K562 (cell line): ENCODE measurements around the gene DCAF7. TPM values are rescaled to one million over a fixed set of nuclear protein-coding genes. Genes with fewer than 3 reads are reported as not detected.

Experiments
- ATAC-seq: fragments of 200-7000 bp; cut with Tn5 transposase; 3 replicates; pipeline ENCODE4 v1.9.1; 2020; ENCODE audit warnings: moderate library complexity
- BruUV-seq: library from RNA; stranded (reverse); fragments of 400-500 nt; replicated peaks from 2 replicates; lab custom pipeline; 2021; lab: Mats Ljungman, UMichigan
- CTCF ChIA-PET: fragments of 300-600 bp; formaldehyde crosslinking; extraction: SDS; loops from one replicate; lab custom pipeline; 2021; ENCODE audit warnings: low intra/inter-chr PET ratio; lab: Yijun Ruan, JAX
- POLR2A ChIA-PET: fragments of 300-600, 350-650 bp; sonication (Branson Sonifier 250); formaldehyde crosslinking; extraction: SDS; loops from one replicate; lab custom pipeline; 2021; ENCODE audit warnings: antibody characterized with exemption, inconsistent platforms; lab: Yijun Ruan, JAX
- DNase-seq, 4 experiments: peaks; one replicate each; pipeline versions ENCODE4 v3.0.0 to v3.0.0-alpha.2; 2011 to 2018; ENCODE audit warnings: low spot score in 3 of 4, mixed read lengths in 3 of 4; ENCODE audit errors: extremely low read depth in 1 of 4
- FAIRE-seq: peaks from 2 replicates; lab custom pipeline; 2011; peaks lifted over from hg19 to GRCh38; lab: Jason Lieb, UNC
- H2AFZ ChIP-seq: 2 replicates; pipeline ENCODE4 v1.6.0; 2011; ENCODE audit warnings: low read depth, low read length, control low read depth, inconsistent platforms
- H3K27ac ChIP-seq: fragments of 200-600 bp; 3 replicates; pipeline ENCODE4 v1.8.0; 2011; ENCODE audit warnings: low read depth, mild to moderate bottlenecking, control low read depth, inconsistent platforms, low read length, moderate library complexity, mixed read lengths; ENCODE audit errors: extremely low read depth
- H3K27me3 ChIP-seq, 2 experiments: fragments of 300-600 bp in 1 of 2; 2 replicates in 1 of 2; 3 replicates in 1 of 2; pipeline versions ENCODE4 v1.6.0 to v1.8.0; 2011; ENCODE audit warnings: inconsistent platforms in 2 of 2, low read length in 2 of 2, mild to moderate bottlenecking in 1 of 2, mixed read lengths in 1 of 2, moderate library complexity in 1 of 2; ENCODE audit not compliant: control insufficient read depth in 2 of 2, insufficient read depth in 2 of 2
- H3K36me3 ChIP-seq: fragments of 300-600 bp; 3 replicates; pipeline ENCODE4 v1.8.0; 2011; ENCODE audit warnings: mild to moderate bottlenecking, low read length, inconsistent platforms; ENCODE audit not compliant: control insufficient read depth, insufficient read depth
- H3K4me1 ChIP-seq, 2 experiments: fragments of 200-600 bp in 1 of 2; replicated peaks in 1 of 2; 2 replicates in 1 of 2; 3 replicates in 1 of 2; pipeline versions ENCODE4 v1.5.1 to v1.8.0; 2011; ENCODE audit warnings: inconsistent platforms in 2 of 2, low read length in 2 of 2, mild to moderate bottlenecking in 1 of 2, mixed read lengths in 1 of 2, moderate library complexity in 1 of 2; ENCODE audit not compliant: control insufficient read depth in 2 of 2, insufficient read depth in 2 of 2
- H3K4me2 ChIP-seq: 2 replicates; pipeline ENCODE4 v1.6.1; 2011; ENCODE audit warnings: low read length, control low read depth, inconsistent platforms, mixed read lengths; ENCODE audit not compliant: insufficient read depth
- H3K4me3 ChIP-seq: fragments of 200-600 bp; sonication (generic), shearing (Covaris generic); 2 replicates; pipeline ENCODE4 v1.5.1; 2016; ENCODE audit warnings: control low read depth, inconsistent platforms
- H3K79me2 ChIP-seq: fragments of 200-600 bp; 3 replicates; pipeline ENCODE4 v1.8.0; 2011; ENCODE audit warnings: low read length, inconsistent platforms; ENCODE audit not compliant: control insufficient read depth, insufficient read depth
- H3K9ac ChIP-seq, 2 experiments: 2 replicates each; pipeline versions ENCODE4 v1.6.0 to v1.6.1; 2011; ENCODE audit warnings: low read depth in 2 of 2, low read length in 2 of 2, control low read depth in 1 of 2, inconsistent platforms in 1 of 2, mild to moderate bottlenecking in 1 of 2, mixed read lengths in 1 of 2; ENCODE audit not compliant: insufficient read depth in 1 of 2
- H3K9me1 ChIP-seq: one replicate; pipeline ENCODE4 v1.6.0; 2011; ENCODE audit warnings: inconsistent platforms, mild to moderate bottlenecking, low read length, moderate library complexity; ENCODE audit not compliant: control insufficient read depth, insufficient read depth
- H3K9me3 ChIP-seq: replicated peaks from 2 replicates; pipeline ENCODE4 v1.5.1; 2011; ENCODE audit warnings: low read depth, low read length, inconsistent platforms; ENCODE audit not compliant: control insufficient read depth, insufficient read depth
- H4K20me1 ChIP-seq: replicated peaks from 2 replicates; pipeline ENCODE4 v1.6.1; 2011; ENCODE audit warnings: low read length, inconsistent platforms, mixed read lengths; ENCODE audit not compliant: control insufficient read depth, insufficient read depth
- CHCHD3 ChIP-seq: fragments of 250-450 bp; sonication (Bioruptor Pico); IDR thresholded peaks from 2 replicates; pipeline ENCODE4 v2.1.2; 2022; ENCODE audit warnings: mild to moderate bottlenecking
- HNRNPK ChIP-seq: fragments of 200-400 bp; formaldehyde crosslinking; IDR thresholded peaks from one replicate; pipeline ENCODE4 v1.6.1; 2018; ENCODE audit warnings: mild to moderate bottlenecking, low read depth, low read length; ENCODE audit not compliant: poor library complexity, severe bottlenecking
- HOXB6 ChIP-seq: fragments of 250-450 bp; sonication (Bioruptor Pico); IDR thresholded peaks from 2 replicates; pipeline ENCODE4 v1.5.1; 2022; ENCODE audit warnings: mild to moderate bottlenecking, borderline replicate concordance
- NFE2L1 ChIP-seq: fragments of 450-650 bp; IDR thresholded peaks from 2 replicates; pipeline ENCODE4 v1.6.1; 2016; ENCODE audit warnings: missing genetic modification characterization, low read depth, mild to moderate bottlenecking, missing compliant biosample characterization, moderate library complexity, borderline replicate concordance
- PYGO2 ChIP-seq: fragments of 450-650 bp; IDR thresholded peaks from 2 replicates; pipeline ENCODE4 v1.6.1; 2016; ENCODE audit warnings: mild to moderate bottlenecking, missing genetic modification characterization, moderate library complexity, missing compliant biosample characterization
- RBM15 ChIP-seq: fragments of 200-400 bp; formaldehyde crosslinking; IDR thresholded peaks from 2 replicates; pipeline ENCODE4 v1.6.1; 2018; ENCODE audit warnings: mild to moderate bottlenecking, low read length, moderate library complexity; ENCODE audit not compliant: insufficient read depth
- SMAD3 ChIP-seq: fragments of 450-650 bp; formaldehyde crosslinking; conservative IDR thresholded peaks from 2 replicates; pipeline ENCODE4 v1.4.0; 2020; ENCODE audit warnings: mild to moderate bottlenecking
- TSC22D4 ChIP-seq: fragments of 450-650 bp; IDR thresholded peaks from 2 replicates; pipeline ENCODE4 v1.6.1; 2016; ENCODE audit warnings: missing genetic modification characterization, missing biosample characterization, control low read depth
- ZNF444 ChIP-seq: fragments of 250-450 bp; sonication (Bioruptor Pico); IDR thresholded peaks from 2 replicates; pipeline ENCODE4 v1.4.0; 2020; ENCODE audit warnings: mild to moderate bottlenecking, moderate library complexity
- WGBS: fragments of 100-300 bp; shearing (Covaris generic); methylation state at CpG from one replicate; pipeline ENCODE4 v1.1.6; 2016; ENCODE audit warnings: low coverage, mixed read lengths; ENCODE audit not compliant: insufficient coverage; ENCODE audit errors: missing lambda C conversion rate; 5-methylcytosine and 5-hydroxymethylcytosine counted together
- in situ Hi-C: fragments of 300-500 bp; cut with MboI; formaldehyde crosslinking; loops from 4 replicates; pipeline ENCODE4 v1.15.0; 2018; ENCODE audit warnings: inconsistent platforms, mixed read lengths
- intact Hi-C: fragments of 100-400 bp; cut with micrococcal nuclease; formaldehyde crosslinking; loops from 2 replicates; pipeline ENCODE4 v1.14.2; 2022
- polyA plus RNA-seq, 8 experiments: library from polyadenylated mRNA; depleted of rRNA in 4 of 8; stranded (reverse) in 5 of 8; unstranded in 3 of 8; fragments of >200 nt; fragmentation: Nextera tagmentation in 2 of 8; fragmentation: Illumina TruSeq in 1 of 8; extraction: Ambion mirVana in 2 of 8; extraction: Trizol in 1 of 8; gene quantifications; 2 replicates each; pipeline versions ENCODE4 v1.2.1 to v1.2.3, GENCODE V29; 2011 to 2014; ENCODE audit warnings: inconsistent platforms in 1 of 8, missing spikeins in 1 of 8
- total RNA-seq, 7 experiments: library from RNA; depleted of rRNA in 6 of 7; stranded (reverse); fragments of >200 nt in 6 of 7; fragmentation: Illumina TruSeq in 2 of 7; extraction: Trizol in 2 of 7; gene quantifications; 2 replicates each; pipeline versions ENCODE4 v1.2.1 to v1.2.3, GENCODE V29; 2011 to 2021; ENCODE audit warnings: low replicate concordance in 1 of 7
- TF ChIP-seq, protein P1 (sequence below): fragments of 250-450 bp; sonication (Bioruptor Pico); IDR thresholded peaks from 2 replicates; pipeline ENCODE4 v1.5.0; 2020; ENCODE audit warnings: mild to moderate bottlenecking

Gene DCAF7
- total and polyA plus RNA-seq, 9 of the 15 experiments (the other 6 are each of a cell fraction or from before 2014, with no cell fraction given), result 30.8 to 123 (median 40.2) TPM

GRCh38 chr17:63511331-63511730, 38.9 kb upstream of the DCAF7 start:
- H4K20me1 ChIP-seq, result peaks cover 6% of the 10 kb centered on the region
- no peak overlapping the region for H3K9ac ChIP-seq
- no peaks in the 10 kb centered on the region for H3K79me2 ChIP-seq
- in situ Hi-C loops (no loop called here), intact Hi-C loops (no loop called here)
- whole genome bisulfite sequencing, result 6% methylated on average over 8 of the region's 8 CpGs
- POLR2A ChIA-PET, result interaction anchor here (0.7 to 1.0 kb wide), 3 partner anchors 12 to 848 kb away, joined by 3 read pairs; partner anchors contain the start of gene KCNH6
- no peaks in the 10 kb centered on the region for H3K9me1 ChIP-seq
- ATAC-seq (no peak), DNase-seq (no peak), FAIRE-seq (no peak)
- H3K36me3 ChIP-seq, result no peaks in the 10 kb centered on the region
- no peak overlapping the region for H2AFZ ChIP-seq
- H3K4me1 ChIP-seq, result no peaks in the 10 kb centered on the region; a peak in 1 of 5 replicates
- H3K9me3 ChIP-seq, result no peaks in the 10 kb centered on the region
- H3K4me3 ChIP-seq, result no peak overlapping the region
- no TSS peak for BruUV-seq
- no peak overlapping the region for H3K4me2 ChIP-seq
- CTCF ChIA-PET, result no interaction called here
- peaks cover 42 to 69% of the 10 kb centered on the region in 2 experiments for H3K27me3 ChIP-seq
- H3K27ac ChIP-seq, result no peak overlapping the region
- TF ChIP-seq, protein P1, sequence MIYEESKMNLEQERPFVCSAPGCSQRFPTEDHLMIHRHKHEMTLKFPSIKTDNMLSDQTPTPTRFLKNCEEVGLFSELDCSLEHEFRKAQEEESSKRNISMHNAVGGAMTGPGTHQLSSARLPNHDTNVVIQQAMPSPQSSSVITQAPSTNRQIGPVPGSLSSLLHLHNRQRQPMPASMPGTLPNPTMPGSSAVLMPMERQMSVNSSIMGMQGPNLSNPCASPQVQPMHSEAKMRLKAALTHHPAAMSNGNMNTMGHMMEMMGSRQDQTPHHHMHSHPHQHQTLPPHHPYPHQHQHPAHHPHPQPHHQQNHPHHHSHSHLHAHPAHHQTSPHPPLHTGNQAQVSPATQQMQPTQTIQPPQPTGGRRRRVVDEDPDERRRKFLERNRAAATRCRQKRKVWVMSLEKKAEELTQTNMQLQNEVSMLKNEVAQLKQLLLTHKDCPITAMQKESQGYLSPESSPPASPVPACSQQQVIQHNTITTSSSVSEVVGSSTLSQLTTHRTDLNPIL (CRISPR knock-in tag), result no peak
- TF ChIP-seq TSC22D4 (tag) (no peak), ZNF444 (CRISPR knock-in tag) (no peak), HOXB6 (CRISPR knock-in tag) (no peak), RBM15 (no peak), CHCHD3 (CRISPR knock-in tag) (no peak), HNRNPK (no peak), PYGO2 (tag) (no peak), SMAD3 (no peak), NFE2L1 (tag) (no peak)
